GM19468 (cell line): Measurements from ENCODE around the gene NBPF26.
"Not testable (repeated sequence)": the region's sequence is repeated elsewhere in the genome, so short reads cannot be mapped to it uniquely, and the experiment has no call there.

Experiments used
- ATAC-seq: cut with Tn5 transposase; IDR thresholded peaks from one replicate; pipeline ENCODE4 v1.9.1; 2021; ENCODE audit warnings: mild to moderate bottlenecking, moderate library complexity, moderate number of reproducible peaks; ENCODE audit not compliant: unreplicated experiment; ENCODE audit errors: extremely low read depth

NBPF26 gene

DNA sequence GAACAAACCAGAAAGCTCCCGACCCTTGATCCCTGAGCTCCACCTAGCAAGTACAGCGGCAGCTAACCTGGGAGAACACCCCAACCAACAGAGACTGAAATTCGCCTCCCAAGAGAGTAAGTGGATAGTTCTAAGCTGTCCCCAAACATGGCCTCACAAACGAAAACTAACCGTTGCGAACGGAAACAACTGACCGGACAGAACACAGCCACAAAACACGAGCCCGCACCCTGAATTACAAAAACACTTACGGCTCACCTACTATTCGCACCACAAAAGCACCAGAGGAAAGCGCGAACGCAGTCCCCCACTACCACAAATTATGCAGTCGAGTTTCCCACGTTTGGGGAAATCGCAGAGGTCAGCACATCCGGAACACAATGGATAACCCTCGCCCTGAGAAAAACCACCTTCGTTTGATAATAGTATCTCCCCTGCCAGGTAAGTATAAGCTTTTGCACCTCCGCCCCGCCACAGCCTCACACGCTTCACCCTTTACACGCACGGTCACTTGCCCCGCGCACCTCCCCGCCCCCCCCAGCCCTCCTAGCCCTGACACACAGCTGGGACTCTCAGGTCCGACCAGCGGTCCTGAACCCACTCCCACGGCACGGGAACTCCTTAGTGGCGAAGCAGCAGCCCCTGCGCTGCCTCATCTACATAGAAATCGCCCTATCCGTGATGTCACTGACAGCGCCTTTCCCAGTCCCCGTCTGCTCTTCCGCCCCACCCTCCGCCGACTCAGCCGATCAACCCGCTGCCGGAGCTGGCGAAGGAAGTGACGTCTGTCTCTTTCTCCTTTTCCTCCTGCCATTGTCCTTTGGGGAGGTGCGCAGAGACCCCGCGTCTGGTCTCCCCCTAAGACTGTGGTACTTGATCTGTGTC lies 127.0 kb downstream of the NBPF26 start:
- not testable (repeated sequence) for ATAC-seq

GRCh38 chr1:120858144-120858543 lies 134.4 kb downstream of the NBPF26 start:
- ATAC-seq, result not testable (repeated sequence)

- not testable (repeated sequence) for ATAC-seq
Observed at GRCh38 chr1:120859615-120860234, 136.0 kb downstream of the NBPF26 start.

GRCh38 chr1:120878206-120878605 lies 154.5 kb downstream of the NBPF26 start:
- ATAC-seq, result not testable (repeated sequence)

- not testable (repeated sequence) for ATAC-seq
Observed at GRCh38 chr1:120880056-120880455, 156.3 kb downstream of the NBPF26 start.

DNA sequence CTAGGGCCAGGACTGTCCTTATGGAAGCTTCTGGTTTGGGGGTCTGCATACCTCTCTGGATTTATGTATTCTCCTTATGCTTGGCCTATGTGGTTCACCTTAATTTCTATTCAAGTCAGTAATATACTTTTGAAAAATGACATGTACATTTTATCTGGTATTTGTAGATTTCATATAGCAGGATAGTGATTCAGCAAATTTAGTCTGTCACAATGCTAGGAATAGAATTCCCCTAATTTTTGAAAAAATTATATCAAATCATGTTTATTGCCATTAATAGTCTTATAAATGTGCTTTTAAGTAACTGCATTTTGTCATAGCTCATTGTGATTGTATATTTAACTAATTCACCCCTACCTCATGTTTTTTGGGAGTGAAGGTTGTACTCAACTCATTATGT lies 158.2 kb downstream of the NBPF26 start:
- not testable (repeated sequence) for ATAC-seq
